HG03439 (cell line): ENCODE measurements around the gene TIMM10.

Source experiments
- ATAC-seq: cut with Tn5 transposase; IDR thresholded peaks from one replicate; pipeline ENCODE4 v1.9.1; 2021; ENCODE audit warnings: mild to moderate bottlenecking, moderate library complexity; ENCODE audit not compliant: unreplicated experiment

TIMM10 gene, protein sequence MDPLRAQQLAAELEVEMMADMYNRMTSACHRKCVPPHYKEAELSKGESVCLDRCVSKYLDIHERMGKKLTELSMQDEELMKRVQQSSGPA

GRCh38 chr11:57530596-57531507, at the start of gene TIMM10:
TIMM10 (minus strand) TSS chr11:57530754; CDS start chr11:57530189, 565 bp downstream.
- ATAC-seq, result peak; percentile 99

DNA sequence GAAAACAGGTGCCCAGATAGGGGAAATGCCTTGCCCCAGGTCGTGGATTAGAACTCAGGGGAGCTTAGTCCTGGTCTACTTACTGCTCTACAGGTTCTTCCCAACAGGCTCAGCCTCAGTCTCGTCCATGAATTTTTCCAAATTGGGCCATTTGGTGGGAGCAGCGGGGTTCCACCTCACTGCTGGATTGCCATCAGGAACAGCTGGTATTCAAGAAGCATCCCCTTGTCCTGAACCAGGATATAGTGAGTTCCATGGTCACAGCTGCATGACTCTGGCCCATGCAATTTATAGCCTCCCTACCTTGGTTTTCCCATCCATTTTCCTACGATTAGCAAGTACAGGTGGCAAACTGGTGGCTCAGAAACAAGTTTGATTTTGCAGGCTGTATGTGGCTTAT, 43.5 kb upstream of the TIMM10 start:
- no peak for ATAC-seq

DNA sequence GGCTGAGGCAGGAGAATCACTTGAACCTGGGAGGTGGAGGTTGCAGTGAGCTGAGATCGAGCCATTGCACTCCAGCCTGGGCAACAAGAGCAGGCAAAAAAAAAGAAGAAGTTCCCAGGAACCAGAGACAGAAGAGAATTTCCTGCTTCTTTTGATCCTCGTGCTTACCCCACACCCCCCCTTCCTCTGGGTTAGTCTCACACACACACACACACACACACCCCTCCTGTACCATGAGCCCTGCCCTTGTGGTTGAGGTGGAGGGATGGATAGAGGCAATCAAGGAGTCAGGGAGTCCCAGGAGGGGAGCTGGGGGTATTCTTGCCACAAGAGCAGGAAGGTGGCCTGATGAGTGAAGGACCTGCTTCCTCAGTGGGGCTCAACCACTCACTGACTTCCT, 41.1 kb upstream of the TIMM10 start:
- ATAC-seq, result no peak

DNA sequence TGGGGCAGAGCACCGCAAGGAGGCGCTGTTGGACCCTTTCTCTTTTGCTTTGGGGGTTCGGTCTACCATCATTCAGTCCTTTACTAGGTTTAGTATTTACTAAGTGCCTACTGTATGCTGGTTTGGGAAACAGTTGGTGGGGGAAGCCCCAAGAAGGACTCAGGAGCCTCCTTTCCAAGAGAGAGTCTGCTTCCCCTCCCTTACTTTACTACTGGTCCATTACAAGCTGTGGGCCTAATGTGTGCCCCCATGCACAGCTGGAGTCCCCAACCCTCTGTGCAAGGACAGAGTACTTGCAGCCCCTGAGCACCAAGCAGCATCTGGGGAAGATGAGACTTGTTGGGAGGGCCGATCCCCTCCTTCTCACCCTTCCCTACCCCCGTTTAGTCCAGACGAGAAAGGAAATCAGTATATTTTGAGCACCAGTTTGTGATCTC, 37.8 kb upstream of the TIMM10 start:
- peak; percentile 12 for ATAC-seq

DNA sequence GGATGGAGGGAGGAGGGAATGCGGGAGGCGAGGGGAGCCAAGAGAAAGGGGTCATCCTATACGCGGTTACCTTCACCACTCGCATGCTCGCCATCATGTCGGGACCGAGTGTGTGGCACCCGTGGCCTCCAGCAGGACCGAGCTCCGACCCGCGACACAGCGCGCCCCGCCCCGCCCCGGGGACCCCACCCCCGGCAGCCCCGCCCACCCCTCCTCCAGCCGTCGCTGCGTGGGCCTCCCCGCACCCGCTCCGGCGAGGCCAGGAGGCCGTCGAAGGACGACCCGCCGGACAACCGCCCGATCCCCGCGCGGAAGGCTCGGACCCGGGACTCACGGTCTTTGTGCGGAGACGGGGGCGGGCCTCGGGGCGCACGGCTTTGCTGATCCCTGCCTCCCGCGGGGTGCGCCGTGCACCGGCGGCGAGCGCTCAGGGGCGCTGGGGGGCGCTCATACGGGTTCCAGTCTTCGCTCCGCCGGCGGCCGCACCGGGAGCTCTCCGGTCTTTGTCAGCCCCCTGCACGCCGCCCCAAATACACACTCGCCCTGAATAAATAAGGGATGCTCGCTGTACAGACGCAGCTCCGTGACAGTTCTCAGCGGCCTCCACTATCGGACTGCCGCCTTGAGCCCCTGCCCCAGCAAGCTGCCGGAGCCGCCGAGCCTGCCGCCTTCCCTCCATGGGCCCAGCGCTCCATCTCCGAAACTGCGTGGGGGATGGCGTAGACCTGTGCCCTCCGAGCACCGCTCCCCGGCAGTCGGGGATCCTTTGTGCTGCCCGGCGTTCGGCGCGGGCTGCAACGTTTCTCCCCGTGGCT, 37.2 kb upstream of the TIMM10 start, which contains the start of gene UBE2L6:
TSS of gene UBE2L6 (minus strand) at position 158 of the 815 bp plus-strand sequence. CDS start at position 97, 61 bp downstream.
- peak; percentile 68 for ATAC-seq

GRCh38 chr11:57566905-57567514, 36.5 kb upstream of the TIMM10 start:
- peak; percentile 5 for ATAC-seq

- peak; percentile 55 for ATAC-seq
Observed at GRCh38 chr11:57566005-57566904, 35.7 kb upstream of the TIMM10 start.

- no peak for ATAC-seq
Observed at GRCh38 chr11:57562596-57562995, 32.0 kb upstream of the TIMM10 start.

GRCh38 chr11:57560146-57560545, 29.6 kb upstream of the TIMM10 start:
- no peak for ATAC-seq

GRCh38 chr11:57556041-57556440, 25.5 kb upstream of the TIMM10 start:
- no peak for ATAC-seq

GRCh38 chr11:57555393-57555792, 24.8 kb upstream of the TIMM10 start:
- no peak for ATAC-seq

GRCh38 chr11:57552479-57552878, 21.9 kb upstream of the TIMM10 start:
- no peak for ATAC-seq

DNA sequence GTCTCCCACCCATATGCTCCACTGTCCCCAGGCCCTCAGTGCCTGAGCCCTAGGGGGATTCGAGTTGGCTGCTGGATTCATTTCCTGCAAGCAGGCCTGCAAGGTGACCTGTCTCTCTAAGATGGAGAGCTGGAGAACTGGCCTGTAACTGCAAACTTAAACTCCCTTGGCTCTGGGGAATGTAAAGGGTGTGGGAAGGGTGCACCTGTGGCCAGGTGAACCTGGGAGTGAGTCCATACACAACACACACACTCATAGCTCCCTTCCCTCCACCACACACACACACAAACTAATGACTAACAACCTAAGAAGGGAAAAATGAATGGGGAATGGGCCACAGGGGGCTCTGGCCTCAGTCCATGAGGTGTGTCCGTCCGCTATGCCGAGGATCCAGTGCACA, 21.4 kb upstream of the TIMM10 start:
- no peak for ATAC-seq

DNA sequence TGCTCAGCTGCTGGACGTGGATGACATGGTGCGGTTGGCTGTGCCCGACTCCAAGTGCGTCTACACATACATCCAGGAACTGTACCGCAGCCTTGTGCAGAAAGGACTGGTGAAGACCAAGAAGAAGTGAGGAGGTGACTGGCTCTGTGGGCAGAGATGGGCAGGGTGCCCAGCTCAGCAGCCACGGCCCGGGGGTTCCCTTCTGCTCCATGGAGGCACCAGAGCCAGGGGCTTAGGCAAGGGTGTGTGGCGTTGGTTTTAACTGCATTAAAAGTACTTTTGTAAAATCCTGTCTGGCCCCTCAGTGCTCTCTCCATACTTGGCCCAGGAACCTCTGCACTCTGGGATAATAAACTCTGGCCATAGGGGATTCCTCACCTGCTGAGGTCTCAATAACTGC, 19.4 kb upstream of the TIMM10 start:
- ATAC-seq, result no peak

GRCh38 chr11:57547854-57548377, 17.4 kb upstream of the TIMM10 start:
- peak; percentile 78 for ATAC-seq

GRCh38 chr11:57546869-57547475, 16.4 kb upstream of the TIMM10 start:
- peak; percentile 50 for ATAC-seq

DNA sequence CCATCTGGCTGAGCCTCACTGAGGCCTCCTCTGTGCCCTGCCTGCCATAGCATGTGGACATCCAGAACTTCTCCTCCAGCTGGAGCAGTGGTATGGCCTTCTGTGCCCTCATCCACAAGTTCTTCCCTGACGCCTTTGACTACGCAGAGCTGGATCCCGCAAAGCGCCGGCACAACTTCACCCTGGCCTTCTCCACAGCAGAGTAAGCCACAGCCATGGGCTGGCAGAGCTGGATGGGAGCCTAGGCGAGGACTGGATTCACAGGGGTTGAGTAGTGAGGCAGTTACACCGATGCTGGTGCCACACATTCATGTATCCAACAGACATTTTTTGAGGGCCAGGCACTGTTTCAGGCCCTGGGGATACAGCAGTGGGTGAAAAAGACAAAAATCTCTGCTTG, 15.9 kb upstream of the TIMM10 start:
- ATAC-seq, result no peak

DNA sequence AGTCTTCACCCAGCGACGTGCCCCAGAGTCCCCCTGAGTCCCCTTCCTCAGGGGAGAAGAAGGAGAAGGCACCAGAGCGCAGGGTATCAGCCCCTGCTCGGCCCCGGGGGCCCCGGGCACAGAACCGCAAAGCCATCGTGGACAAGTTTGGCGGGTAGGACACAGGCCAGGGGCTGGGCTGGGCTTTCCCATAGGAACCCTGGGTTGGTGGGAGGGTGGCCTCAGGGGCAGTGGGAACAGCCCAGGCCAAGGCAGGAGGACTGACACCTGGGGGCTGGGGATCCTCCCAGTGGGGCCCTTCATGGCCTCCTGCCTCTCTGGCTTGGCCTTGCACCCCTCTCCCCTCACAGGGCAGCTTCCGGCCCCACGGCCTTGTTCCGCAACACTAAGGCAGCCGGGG, 15.3 kb upstream of the TIMM10 start:
- ATAC-seq, result no peak

GRCh38 chr11:57544566-57544965, 14.0 kb upstream of the TIMM10 start:
- ATAC-seq, result no peak
